OCI-LY7 (cell line): ENCODE results near the gene ZNRD2. TPM values are rescaled to one million over a fixed set of nuclear protein-coding genes. Genes with fewer than 3 reads are reported as not detected.

ENCODE experiments used
- BruUV-seq: library from RNA; stranded (reverse); fragments of 400-500 nt; replicated peaks from 2 replicates; lab custom pipeline; 2021; lab: Mats Ljungman, UMichigan
- CTCF ChIA-PET: fragments of 300-600 bp; sonication (Branson Sonifier 250); formaldehyde crosslinking; loops from one replicate; lab custom pipeline; 2022; ENCODE audit warnings: antibody characterized with exemption; ENCODE audit not compliant: unreplicated experiment; lab: Charles Lee
- POLR2A ChIA-PET: fragments of 300-600 bp; sonication (Branson Sonifier 250); formaldehyde crosslinking; loops from one replicate; lab custom pipeline; 2022; ENCODE audit warnings: antibody characterized with exemption; lab: Charles Lee
- DNase-seq: peaks from one replicate; pipeline ENCODE4 v3.0.0-alpha.2; 2015; ENCODE audit warnings: low spot score
- H2AFZ ChIP-seq: fragments of 200-600 bp; sonication (generic), shearing (Covaris generic); 2 replicates; pipeline ENCODE4 v1.6.1; 2014; ENCODE audit warnings: mild to moderate bottlenecking, antibody characterized with exemption, low read length, moderate library complexity
- H3K27ac ChIP-seq: fragments of 200-600 bp; sonication (generic); 2 replicates; pipeline ENCODE4 v1.5.1; 2014; ENCODE audit warnings: mixed run types, low read depth, mild to moderate bottlenecking, moderate library complexity, low read length, inconsistent platforms; ENCODE audit not compliant: poor library complexity, severe bottlenecking
- H3K36me3 ChIP-seq: fragments of 200-600 bp; sonication (generic); 2 replicates; pipeline ENCODE4 v1.6.1; 2014; ENCODE audit warnings: mild to moderate bottlenecking, antibody characterized with exemption, low read length, moderate library complexity, mixed read lengths; ENCODE audit not compliant: insufficient read depth
- H3K4me1 ChIP-seq: fragments of 200-600 bp; sonication (generic); 2 replicates; pipeline ENCODE4 v1.5.1; 2014; ENCODE audit warnings: mild to moderate bottlenecking, low read length; ENCODE audit not compliant: insufficient read depth, poor library complexity, severe bottlenecking
- H3K4me2 ChIP-seq: fragments of 200-600 bp; sonication (generic); 2 replicates; pipeline ENCODE4 v1.6.1; 2014; ENCODE audit warnings: mild to moderate bottlenecking, low read length
- H3K4me3 ChIP-seq: fragments of 200-600 bp; sonication (generic); 2 replicates; pipeline ENCODE4 v1.5.1; 2014; ENCODE audit warnings: mild to moderate bottlenecking, low read depth, low read length; ENCODE audit not compliant: poor library complexity, severe bottlenecking
- H3K79me2 ChIP-seq: fragments of 200-600 bp; sonication (generic); 2 replicates; pipeline ENCODE4 v1.6.1; 2016; ENCODE audit warnings: low read depth, mild to moderate bottlenecking, low read length, moderate library complexity, mixed read lengths; ENCODE audit not compliant: insufficient read depth
- H3K9me2 ChIP-seq: fragments of 200-600 bp; sonication (generic); 2 replicates; pipeline ENCODE4 v1.6.1; 2016; ENCODE audit warnings: mild to moderate bottlenecking, low read length, mixed read lengths; ENCODE audit not compliant: insufficient read depth
- H3K9me3 ChIP-seq: fragments of 200-600 bp; sonication (generic); 2 replicates; pipeline ENCODE4 v1.6.1; 2014; ENCODE audit warnings: mild to moderate bottlenecking, mixed run types, low read length, mixed read lengths
- H4K20me1 ChIP-seq: fragments of 200-600 bp; sonication (generic); 2 replicates; pipeline ENCODE4 v1.6.1; 2014; ENCODE audit warnings: mild to moderate bottlenecking, antibody characterized with exemption, low read length, moderate library complexity, mixed read lengths; ENCODE audit not compliant: insufficient read depth
- CTCF ChIP-seq: fragments of 200-600 bp; sonication (generic); conservative IDR thresholded peaks from 2 replicates; pipeline ENCODE4 v1.5.1; 2014; ENCODE audit warnings: mild to moderate bottlenecking, antibody characterized with exemption, low read length, moderate library complexity, mixed read lengths
- EZH2phosphoT487 ChIP-seq: fragments of 200-600 bp; sonication (generic); IDR thresholded peaks from 2 replicates; pipeline ENCODE4 v1.6.1; 2018; ENCODE audit warnings: low read depth, borderline replicate concordance, mild to moderate bottlenecking, mixed run types, antibody characterized with exemption, low read length, moderate library complexity, mixed read lengths
- intact Hi-C: fragments of 100-400 bp; cut with micrococcal nuclease; formaldehyde crosslinking; loops from one replicate; pipeline ENCODE4 v1.10.0; 2022; ENCODE audit not compliant: unreplicated experiment
- total RNA-seq, 2 experiments: library from RNA; depleted of rRNA in 1 of 2; stranded (reverse); fragments of >200 nt in 1 of 2; shearing (Covaris generic) in 1 of 2; gene quantifications; 2 replicates each; pipeline ENCODE4 v1.2.3, GENCODE V29; 2014 to 2022

ZNRD2 gene
- total RNA-seq, 2 experiments from 2014 or later: 43.4 to 60.4 TPM

GRCh38 chr11:65606876-65607613, 36.8 kb downstream of the ZNRD2 start:
- H3K9me2 ChIP-seq: no peaks in the 10 kb centered on the region
- no peaks in the 10 kb centered on the region for H3K9me3 ChIP-seq
- BruUV-seq: no TSS peak
- intact Hi-C loops: no loop called here
- H3K36me3 ChIP-seq: peaks cover 55% of the 10 kb centered on the region
- no peaks in the 10 kb centered on the region for H4K20me1 ChIP-seq
- DNase-seq: peak; percentile 21
- no peak overlapping the region for H3K27ac ChIP-seq
- peaks cover 32% of the 10 kb centered on the region for H3K4me1 ChIP-seq
- no peak overlapping the region for H2AFZ ChIP-seq
- CTCF ChIA-PET: no interaction called here
- no peak overlapping the region for H3K4me3 ChIP-seq
- H3K79me2 ChIP-seq: no peaks in the 10 kb centered on the region
- POLR2A ChIA-PET: no interaction called here
- no peak overlapping the region for H3K4me2 ChIP-seq
- TF ChIP-seq EZH2phosphoT487: no peak
- no peak for TF ChIP-seq CTCF

GRCh38 chr11:65607614-65608426, 37.5 kb downstream of the ZNRD2 start:
- Histone ChIP-seq H3K36me3 (peaks cover 47% of the 10 kb centered on the region), H3K9me3 (no peaks in the 10 kb centered on the region), H3K9me2 (no peaks in the 10 kb centered on the region), H2AFZ (no peak overlapping the region), H3K79me2 (peaks cover 7% of the 10 kb centered on the region; the same call in 1 of the 2 replicates), H3K4me2 (no peak overlapping the region), H3K4me3 (no peak overlapping the region), H3K27ac (no peak overlapping the region), H3K4me1 (peaks cover 36% of the 10 kb centered on the region), H4K20me1 (no peaks in the 10 kb centered on the region)
- intact Hi-C loops: no loop called here
- CTCF ChIA-PET: no interaction called here
- POLR2A ChIA-PET: no interaction called here
- no peak for TF ChIP-seq CTCF
- no peak for TF ChIP-seq EZH2phosphoT487
- BruUV-seq: no TSS peak
- no peak for DNase-seq

- Histone ChIP-seq H3K27ac (no peak overlapping the region), H3K4me2 (no peak overlapping the region), H3K9me3 (no peaks in the 10 kb centered on the region), H3K4me1 (peaks cover 32% of the 10 kb centered on the region), H3K9me2 (no peaks in the 10 kb centered on the region), H3K79me2 (peaks cover 19% of the 10 kb centered on the region; the same call in 1 of the 2 replicates), H4K20me1 (no peaks in the 10 kb centered on the region), H3K4me3 (no peak overlapping the region), H3K36me3 (peaks cover 33% of the 10 kb centered on the region), H2AFZ (no peak overlapping the region)
- DNase-seq: no peak
- CTCF ChIA-PET: no interaction called here
- TF ChIP-seq CTCF (no peak), EZH2phosphoT487 (no peak)
- BruUV-seq: no TSS peak
- intact Hi-C loops: no loop called here
- POLR2A ChIA-PET: no interaction called here
Observed at GRCh38 chr11:65609229-65609628, 39.0 kb downstream of the ZNRD2 start.
